GM19025 (cell line): ENCODE data around the gene NPEPL1.

Experiments used
- ATAC-seq: cut with Tn5 transposase; IDR thresholded peaks from one replicate; pipeline ENCODE4 v1.9.1; 2021; ENCODE audit warnings: mild to moderate bottlenecking, low read depth, moderate library complexity; ENCODE audit not compliant: unreplicated experiment

Gene NPEPL1

DNA sequence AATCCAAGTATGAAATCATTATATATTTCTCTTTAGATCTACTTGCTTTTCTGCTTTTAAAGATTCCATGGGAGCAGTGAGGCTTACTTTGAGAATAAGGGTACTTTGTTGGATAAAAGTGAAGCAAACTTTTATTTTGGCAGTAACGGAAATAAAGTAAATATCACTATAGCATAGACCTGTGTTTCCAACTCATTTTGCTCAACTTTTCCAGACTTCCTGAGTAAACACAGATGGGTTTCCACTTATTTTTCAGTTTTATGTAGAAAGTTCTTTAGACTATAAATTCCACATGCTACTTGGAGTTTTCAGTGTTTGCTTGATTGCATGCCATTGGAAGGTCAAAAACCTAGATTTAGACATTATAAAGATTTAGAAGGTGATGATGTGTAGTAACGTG is 35.3 kb upstream of the NPEPL1 start:
- ATAC-seq, result no peak

DNA sequence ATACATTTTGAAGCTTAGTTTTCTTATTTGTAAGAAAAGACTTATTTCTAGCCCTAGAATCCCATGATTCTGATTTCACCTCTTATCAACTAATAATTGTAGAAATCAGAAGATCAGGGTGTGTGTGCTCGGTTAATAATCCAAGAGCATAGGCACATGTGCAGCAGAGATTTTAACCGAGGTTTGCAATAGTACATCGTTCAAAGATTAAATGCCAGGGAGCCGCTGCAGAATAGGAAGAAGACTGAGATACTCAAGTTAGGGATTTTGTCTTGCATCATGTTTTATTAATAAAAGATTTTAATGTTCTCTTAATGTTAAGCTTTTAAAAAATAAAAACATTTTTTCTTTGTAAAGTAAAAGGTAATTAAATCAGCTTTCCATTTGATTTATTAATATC is 34.6 kb upstream of the NPEPL1 start:
- no peak for ATAC-seq

DNA sequence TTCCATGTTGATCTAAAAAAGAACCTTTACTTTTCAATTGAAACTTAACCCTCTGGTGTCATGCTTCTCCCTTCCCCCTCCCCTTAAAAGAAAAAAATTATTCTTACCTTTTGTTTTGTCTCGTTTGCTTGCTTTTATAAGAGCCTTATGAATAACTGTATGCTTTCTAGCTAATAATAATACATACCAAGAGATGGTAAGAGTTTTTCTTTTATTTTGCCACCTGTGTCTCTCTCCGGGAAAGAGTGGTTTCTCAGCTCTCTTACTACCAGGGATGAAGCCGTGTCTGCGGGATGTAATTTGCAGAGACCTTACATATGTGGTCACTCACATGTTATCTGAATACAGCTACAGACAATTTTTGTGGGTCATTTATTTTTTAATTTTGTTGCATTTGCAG is 33.8 kb upstream of the NPEPL1 start:
- ATAC-seq, result no peak

DNA sequence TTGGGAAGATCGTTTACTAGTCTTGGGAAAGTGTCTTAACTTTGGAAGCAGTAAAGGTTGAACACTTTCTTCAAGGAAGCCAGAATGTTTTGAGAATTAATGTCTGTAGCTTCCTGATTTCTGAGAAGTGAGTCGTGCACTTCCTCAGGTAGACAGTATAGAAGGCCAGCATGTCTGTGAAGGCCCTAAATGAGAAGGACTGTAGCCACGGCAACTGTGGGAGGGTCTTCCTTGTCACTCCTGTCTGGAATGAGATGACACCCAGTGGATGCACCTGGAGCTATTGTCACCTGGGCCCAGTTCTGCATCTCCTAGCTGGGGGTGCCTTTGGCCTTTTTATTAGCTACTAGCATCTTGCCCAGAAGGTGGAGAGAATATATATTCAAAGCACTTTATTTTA is 32.8 kb upstream of the NPEPL1 start:
- no peak for ATAC-seq

DNA sequence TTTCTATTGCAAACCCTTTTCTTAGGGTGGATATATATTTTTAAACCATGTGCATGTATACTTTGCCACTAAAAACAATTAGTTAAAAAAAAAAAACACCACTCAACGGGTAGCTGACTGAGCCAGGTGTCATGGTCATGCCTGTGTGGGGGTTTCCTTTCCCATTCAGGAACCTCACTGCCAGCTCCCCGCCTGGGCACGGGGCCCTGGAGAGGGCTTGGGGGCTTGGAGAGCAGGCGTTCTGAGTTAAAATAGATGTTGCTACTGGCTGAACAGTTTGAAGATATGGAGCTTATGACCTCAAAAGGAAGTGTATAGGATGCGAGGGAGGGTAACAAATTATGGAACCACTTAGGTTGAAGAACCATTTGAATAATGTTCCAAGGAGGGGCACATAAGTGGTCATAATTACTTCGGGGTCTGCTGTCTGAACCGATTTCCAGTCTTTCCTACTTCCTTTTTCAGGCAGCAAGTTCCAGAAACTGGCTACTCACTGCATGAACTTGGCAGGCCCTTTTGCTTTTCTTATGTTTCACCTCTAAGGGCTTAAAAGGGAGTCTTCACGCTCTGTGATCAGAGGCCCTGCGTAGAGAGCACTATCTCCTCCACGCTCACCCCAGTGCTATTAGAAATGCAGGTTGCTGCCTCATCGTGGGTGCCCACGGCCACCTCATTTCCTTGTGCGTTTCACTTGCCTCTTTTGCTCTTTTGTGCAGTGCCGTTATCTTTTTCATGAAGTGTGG is 31.6 kb upstream of the NPEPL1 start:
- no peak for ATAC-seq

DNA sequence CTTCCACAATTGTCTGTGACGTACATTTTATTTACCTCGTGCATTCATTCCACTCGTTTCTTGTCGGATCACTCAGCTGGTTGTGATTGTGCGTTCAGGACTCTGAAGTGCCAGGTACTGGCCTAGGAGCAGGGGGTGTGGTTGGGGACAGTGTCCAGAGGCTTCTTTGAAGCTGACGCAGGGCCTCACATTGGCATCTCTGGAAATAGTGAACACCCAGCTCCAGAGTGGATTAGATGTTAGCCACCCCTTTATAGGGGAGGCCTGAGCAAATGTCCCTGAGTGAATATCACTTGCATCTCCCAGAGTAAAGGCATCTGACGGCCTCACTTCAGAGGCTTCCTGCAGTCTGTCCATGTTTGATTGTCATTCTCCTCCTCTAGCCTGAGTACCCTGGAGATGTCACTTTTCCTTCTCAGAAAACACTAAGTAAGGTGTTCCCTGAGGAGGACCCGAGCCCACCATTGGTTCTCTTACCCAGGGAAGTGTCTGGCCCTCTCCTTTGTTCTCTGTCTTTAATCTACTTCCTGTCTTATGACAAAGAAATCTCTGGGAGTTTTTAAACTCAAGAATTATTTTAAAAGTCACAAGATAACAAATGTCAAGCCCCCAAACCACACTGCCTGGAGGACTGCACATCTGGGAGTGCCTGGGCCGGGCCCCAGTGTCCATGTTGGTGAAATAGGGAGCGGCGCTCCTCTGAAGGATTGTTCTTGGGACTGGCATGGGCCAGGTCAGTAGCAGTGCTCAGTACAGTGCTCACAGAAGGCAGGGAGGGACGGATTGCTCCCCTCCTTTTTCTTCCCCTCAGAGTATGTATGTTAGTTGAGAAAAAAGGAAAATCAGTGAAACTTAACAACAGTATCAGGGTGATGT is 30.8 kb upstream of the NPEPL1 start:
- ATAC-seq, result no peak

DNA sequence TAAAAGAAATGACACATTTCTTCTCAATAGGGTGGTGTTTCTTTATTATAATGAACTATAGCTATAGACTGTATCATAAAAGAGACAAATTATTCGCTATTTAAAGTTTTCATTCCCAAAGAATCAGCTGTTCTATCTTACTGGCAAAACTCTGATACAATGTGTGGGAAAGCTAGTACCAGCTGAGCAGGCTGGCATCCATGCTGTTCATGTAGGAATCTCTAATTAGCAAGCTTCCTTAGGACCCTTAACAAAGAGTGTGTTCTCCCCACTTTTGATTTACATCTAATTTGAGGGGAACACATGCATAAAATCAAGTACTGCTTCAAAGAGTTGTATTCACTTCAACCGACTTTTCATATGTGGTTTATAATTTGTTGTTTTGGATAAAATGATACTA is 28.3 kb upstream of the NPEPL1 start:
- no peak for ATAC-seq

DNA sequence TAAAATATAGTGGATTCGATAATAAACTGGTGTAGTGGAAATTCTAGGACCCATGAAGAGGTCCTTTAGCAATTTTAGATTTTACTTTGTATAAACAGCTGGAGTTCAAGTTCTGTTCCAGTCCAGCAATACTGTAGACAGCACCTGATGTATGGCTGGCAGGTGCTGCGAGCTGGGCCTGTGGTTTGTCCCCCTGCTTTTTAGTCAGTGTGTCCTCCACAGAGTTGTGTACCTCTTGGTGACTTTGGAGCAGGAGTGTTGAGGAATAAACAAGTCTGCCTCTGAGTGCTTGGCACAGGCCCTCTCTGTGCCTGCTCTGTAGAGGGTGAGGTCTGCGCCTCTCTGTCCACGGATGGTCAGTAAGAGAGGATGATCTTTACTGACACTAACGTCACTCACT is 27.7 kb upstream of the NPEPL1 start:
- ATAC-seq, result no peak

DNA sequence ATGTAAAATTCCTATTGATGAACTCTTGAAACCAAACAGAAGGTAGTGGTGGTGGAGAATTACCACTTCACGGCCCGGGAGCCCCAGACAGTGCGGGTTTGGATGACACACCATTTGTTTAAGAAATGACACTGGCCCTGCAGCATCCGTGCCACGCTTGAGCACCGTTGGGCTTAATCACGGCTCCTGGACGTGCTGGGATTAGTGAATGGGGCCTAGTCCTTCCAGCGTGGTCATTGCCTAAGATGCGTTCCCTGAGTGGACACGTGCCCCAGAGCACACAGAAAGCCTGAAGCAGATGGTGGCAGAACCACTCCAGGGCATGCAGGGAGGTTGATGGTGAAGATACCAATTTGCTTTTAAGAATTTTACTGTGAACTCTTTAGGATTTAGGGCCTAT is 27.0 kb upstream of the NPEPL1 start:
- no peak for ATAC-seq

DNA sequence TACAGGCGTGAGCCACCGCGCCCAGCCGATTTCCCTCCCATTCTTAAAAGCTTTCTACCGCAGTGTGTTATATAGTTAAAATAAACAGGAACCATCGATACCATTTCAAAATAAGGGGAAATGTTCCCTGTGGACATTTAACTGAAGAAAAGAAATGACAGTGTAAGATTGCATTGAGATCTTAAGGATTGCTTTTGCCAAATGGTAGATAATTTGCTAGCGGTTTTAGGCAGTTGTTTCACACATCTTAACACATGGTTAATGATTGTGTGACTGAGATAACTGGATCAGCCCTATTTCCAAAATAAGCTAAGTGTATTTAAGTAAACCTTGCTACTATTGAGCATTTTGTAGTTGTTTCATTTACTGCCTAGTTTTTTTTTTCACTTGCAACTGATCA is 25.9 kb upstream of the NPEPL1 start:
- ATAC-seq, result no peak

DNA sequence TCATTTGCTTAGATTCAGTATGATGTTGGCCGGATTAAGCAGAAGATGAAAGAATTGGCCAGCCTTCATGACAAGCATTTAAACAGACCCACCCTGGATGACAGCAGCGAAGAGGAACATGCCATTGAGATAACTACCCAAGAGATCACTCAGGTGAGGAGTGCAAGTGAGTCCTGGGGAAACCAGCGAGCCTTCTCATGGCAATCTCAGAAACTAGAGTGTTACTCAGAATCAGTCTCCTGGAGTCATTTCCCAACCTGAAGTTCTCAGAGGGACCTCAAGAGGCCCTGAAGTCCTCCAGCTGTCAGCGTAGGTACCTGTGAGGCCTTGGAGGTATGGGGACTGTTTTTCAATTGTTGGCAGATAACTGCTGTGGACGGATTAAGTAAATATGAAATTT is 24.6 kb upstream of the NPEPL1 start:
- ATAC-seq, result no peak

DNA sequence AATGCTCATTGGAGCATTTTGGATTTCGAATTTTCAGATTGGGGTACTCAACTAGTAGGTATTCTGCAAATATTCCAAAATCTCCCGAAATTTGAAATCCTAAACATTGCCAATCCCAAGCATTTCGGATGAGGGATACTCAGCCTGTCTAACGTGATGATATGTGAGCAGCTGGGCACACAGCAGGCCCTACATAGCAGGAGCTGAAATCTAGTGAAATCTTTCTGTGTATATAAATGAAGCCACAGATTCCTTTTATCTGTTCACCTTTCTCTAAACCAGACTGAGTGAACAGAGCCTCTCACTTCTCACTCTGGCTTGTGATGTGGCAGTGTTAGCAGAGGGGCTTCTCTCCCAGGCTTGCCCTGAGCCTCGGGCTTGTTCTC is 23.7 kb upstream of the NPEPL1 start:
- no peak for ATAC-seq

DNA sequence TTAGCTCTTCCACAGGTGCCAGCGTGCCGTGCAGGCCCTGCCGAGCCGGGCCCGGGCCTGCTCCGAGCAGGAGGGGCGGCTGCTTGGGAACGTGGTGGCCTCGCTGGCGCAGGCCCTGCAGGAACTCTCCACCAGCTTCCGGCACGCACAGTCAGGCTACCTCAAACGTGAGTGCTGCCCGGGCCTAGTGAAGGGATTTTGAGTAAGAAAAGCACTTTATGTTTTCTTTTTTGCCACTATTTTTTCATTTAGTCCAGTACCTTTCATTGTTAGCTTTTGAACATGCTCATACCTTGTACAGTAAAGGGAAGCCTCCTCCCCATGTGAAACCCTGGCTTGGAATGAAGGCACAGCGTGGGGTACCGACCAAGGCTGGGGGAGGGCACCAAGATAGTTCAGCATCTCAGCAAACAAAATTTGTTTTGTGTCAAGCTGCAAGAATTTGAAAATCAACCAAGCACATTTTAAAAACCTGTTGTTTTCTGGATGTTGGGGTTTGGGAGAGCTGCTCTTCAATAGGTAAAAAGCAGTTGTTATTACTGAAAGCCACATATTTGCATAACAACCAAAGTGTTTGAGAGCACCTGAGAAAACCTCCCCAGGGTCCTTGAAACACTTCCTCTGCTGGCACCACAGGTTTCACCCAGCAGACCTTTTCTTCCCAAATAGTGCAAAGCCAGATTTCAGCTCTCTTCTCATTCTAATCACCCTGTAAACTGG is 23.2 kb upstream of the NPEPL1 start:
- ATAC-seq, result peak; percentile 60

DNA sequence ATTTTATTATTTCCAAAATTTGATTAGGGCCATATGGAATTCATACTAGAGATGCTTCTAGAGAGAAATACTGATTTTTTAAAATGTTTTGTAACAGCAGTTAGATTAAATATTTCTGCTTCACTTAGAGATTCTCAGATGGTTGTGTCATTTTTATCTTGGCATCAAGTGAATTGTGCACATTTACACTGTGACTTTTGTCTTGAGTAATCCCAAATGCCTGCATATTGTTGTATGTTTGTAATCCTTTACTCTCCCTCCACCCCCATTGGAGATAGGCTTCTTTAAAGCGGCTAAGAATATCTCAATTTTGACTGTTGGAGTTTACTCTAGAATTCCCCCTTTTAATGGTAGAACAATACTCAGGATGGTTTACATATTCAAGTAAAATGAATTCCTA is 22.5 kb upstream of the NPEPL1 start:
- no peak for ATAC-seq

DNA sequence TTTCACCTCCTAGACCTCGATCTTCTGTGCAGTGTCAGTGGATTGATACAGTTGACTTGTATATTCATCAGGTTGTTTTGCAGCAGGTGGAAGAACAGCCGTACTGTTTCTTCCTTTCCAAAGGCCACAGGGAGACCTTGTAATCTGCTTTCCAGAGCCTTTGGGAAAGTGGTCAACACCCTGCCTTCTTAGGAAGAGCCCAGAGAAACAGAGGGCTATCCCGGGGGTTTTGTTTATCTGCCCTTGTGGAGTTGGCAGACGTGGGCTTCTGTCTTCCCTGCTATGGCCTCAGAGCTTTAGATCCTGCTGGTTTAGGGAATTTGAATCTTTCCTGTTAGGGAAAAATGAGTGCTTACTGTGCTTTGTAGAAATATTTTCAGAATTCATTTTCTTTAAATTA is 21.9 kb upstream of the NPEPL1 start:
- ATAC-seq, result no peak

DNA sequence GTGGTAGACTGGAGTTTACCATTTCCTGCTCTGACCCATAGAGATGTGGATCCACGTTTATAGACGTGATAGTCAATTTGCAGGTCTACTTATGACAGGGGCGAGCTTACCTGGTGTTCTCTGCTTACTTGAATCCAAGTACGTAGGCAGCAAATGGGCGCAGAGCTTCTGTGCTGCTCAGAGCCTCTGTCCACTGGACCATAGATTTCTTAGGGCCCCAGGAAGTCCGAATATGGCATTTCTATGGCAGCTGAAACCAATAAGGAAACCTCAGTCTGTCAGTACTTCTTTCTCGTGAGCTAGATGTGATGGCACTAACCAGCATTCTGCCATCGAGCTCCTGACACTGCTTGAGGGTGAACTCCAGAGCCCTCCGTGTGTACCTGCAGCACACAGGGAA is 19.5 kb upstream of the NPEPL1 start:
- no peak for ATAC-seq

DNA sequence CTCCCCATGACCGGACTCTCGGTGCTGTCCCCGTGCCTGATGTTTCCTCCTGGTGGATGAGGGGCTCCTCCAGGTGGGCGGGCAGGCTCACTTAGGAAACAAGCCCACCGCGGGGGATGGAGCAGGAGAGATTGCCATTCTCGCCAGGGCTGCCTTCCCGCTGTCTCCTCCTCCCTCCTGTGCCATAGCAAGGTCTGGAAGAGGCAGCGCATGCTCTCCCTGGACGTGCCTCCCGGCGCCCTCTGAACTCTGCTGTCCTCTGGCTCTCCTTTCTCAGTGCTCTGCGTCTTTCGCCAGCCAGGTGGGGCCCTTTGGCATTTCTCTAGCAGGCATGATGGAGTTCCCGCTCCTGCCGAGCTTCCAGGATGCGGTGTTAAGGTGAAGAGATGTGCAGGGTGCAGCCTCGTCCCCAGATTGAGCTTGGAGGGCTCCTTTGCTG is 17.4 kb upstream of the NPEPL1 start:
- no peak for ATAC-seq

DNA sequence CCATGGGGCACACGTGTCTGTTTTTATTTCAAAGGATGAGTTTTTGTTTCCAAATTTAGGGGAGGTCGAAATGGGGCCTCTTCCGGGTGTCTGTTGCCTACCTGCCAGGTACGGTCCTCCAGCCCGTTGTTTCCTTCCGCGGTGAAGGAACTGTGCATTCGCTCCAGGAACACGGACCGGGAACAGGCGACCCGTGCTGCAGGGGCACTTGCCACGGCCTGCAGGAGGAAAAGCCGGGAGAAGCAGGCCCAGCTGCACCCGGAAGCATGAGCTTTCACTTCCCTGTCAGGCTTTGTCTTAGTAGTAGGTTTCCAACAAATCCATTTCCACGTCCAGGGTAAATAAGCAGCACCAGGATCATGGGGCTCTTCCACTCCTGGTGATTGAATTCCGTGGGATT is 17.0 kb upstream of the NPEPL1 start:
- no peak for ATAC-seq

DNA sequence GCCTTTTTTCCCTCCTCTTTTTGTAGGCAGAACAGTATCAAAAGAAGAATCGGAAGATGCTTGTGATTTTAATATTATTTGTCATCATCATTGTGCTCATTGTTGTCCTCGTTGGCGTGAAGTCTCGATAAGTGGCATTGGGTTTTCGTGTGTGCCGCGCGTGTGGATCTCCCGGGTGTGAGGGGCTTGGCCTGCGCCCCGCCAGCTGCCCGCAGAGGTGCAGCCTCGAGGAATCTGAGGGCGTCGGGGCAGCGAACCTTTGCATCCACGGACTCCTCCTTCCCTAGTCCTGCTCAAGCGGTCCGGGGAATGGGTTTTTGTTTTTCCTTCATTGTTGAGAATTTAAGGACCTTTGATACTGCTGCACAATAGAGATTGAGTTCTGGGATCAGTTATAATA is 16.4 kb upstream of the NPEPL1 start:
- no peak for ATAC-seq

DNA sequence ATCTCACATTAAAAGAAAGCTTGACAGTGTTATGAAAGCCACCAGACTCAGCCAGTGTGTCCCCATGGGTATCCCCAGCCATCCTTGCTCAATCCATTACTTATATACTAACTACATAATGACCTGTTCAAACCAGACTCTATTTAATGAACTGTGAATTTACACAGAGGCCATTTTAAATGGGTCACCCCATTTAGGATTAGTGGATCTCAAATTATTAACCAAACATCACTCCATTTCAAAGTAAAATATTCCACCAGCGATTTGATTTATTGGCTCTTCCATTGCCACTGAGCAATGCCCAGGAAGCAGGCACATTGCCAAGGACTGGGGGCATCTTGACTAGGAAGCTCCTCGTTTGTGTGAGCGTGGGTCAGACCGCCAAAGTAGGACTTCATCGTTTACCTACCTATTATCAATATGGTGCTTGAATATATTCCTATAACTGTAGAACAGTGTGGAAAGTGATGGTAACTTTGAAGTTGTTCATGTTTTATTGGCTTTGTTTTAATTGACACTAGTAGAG is 15.5 kb upstream of the NPEPL1 start:
- no peak for ATAC-seq

DNA sequence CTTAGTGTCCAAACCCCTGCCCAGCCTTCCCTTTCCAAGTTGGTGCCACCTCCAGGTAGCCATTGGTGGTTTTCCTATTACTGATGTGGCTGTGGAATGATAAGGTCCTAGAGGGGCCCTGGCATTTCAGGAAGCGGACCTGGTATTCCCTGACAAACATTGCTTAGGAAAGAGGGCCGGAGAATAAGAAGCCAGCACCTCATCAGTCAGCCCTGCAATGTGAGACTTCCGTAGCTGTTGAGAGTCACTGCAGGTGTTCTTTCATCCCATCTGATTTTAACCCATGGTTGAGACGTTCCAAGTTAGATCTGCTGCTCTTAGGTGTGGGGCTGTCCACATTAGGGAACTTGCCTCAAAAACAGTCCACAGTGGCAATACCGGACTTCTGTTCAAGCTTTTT is 14.8 kb upstream of the NPEPL1 start:
- ATAC-seq, result no peak
